Measurements from ENCODE around the gene PCDHGB7.
"Not testable (repeated sequence)": the region's sequence is repeated elsewhere in the genome, so short reads cannot be mapped to it uniquely, and the experiment has no call there.

PCDHGB7 gene

GRCh38 chr5:141397756-141398551 is 19.5 kb upstream of the PCDHGB7 start, which contains the start of gene PCDHGB5:
TSS of gene PCDHGB5 (plus strand) at chr5:141397947. CDS start at chr5:141398128, 181 bp downstream.
- not testable (repeated sequence) for DNase-seq (ENCODE audit: low read depth)

GRCh38 chr5:141398608-141399007 is 18.9 kb upstream of the PCDHGB7 start:
- DNase-seq (ENCODE audit: low read depth), result no peak

GRCh38 chr5:141399555-141400258 is 17.8 kb upstream of the PCDHGB7 start:
- no peak for DNase-seq (ENCODE audit: low read depth)

GRCh38 chr5:141402553-141403243 is 14.8 kb upstream of the PCDHGB7 start, which contains the start of gene PCDHGA9:
TSS of gene PCDHGA9 (plus strand) at chr5:141402778. CDS start at chr5:141402953, 175 bp downstream.
- DNase-seq (ENCODE audit: low read depth), result no peak

- no peak for DNase-seq (ENCODE audit: low read depth)
Measured at GRCh38 chr5:141403387-141403786, 14.1 kb upstream of the PCDHGB7 start.

GRCh38 chr5:141407790-141408505 is 9.5 kb upstream of the PCDHGB7 start, which contains the start of gene PCDHGB6:
TSS of gene PCDHGB6 (plus strand) at chr5:141408021. CDS start at chr5:141408203, 182 bp downstream.
- not testable (repeated sequence) for DNase-seq (ENCODE audit: low read depth)

- no peak for DNase-seq (ENCODE audit: low read depth)
Measured at GRCh38 chr5:141409598-141410306, 7.7 kb upstream of the PCDHGB7 start.

- DNase-seq (ENCODE audit: low read depth), result no peak
Measured at GRCh38 chr5:141411575-141411974, 5.9 kb upstream of the PCDHGB7 start.

- DNase-seq (ENCODE audit: low read depth), result no peak
Measured at GRCh38 chr5:141412854-141413539, 4.5 kb upstream of the PCDHGB7 start, which contains the start of gene PCDHGA10. TSS of gene PCDHGA10 (plus strand) at chr5:141412987. CDS start at chr5:141413176, 189 bp downstream.

- no peak for DNase-seq (ENCODE audit: low read depth)
Measured at GRCh38 chr5:141413540-141414069, 3.9 kb upstream of the PCDHGB7 start.

- not testable (repeated sequence) for DNase-seq (ENCODE audit: low read depth)
Measured at GRCh38 chr5:141414548-141415274, 2.8 kb upstream of the PCDHGB7 start.

- not testable (repeated sequence) for DNase-seq (ENCODE audit: low read depth)
Measured at GRCh38 chr5:141415275-141415618, 2.2 kb upstream of the PCDHGB7 start.

- no peak for DNase-seq (ENCODE audit: low read depth)
Measured at GRCh38 chr5:141419074-141419880, 1.8 kb downstream of the PCDHGB7 start.

- DNase-seq (ENCODE audit: low read depth), result no peak
Measured at GRCh38 chr5:141420855-141421488, 3.5 kb downstream of the PCDHGB7 start, which contains the start of gene PCDHGA11. TSS of gene PCDHGA11 (plus strand) at chr5:141421051. CDS start at chr5:141421228, 177 bp downstream.

- DNase-seq (ENCODE audit: low read depth), result no peak
Measured at GRCh38 chr5:141421489-141421855, 4.0 kb downstream of the PCDHGB7 start.

GRCh38 chr5:141422742-141423291 is 5.3 kb downstream of the PCDHGB7 start:
- no peak for DNase-seq (ENCODE audit: low read depth)

GRCh38 chr5:141427783-141428426 is 10.4 kb downstream of the PCDHGB7 start:
- DNase-seq (ENCODE audit: low read depth), result no peak
